ENCODE results near the gene COLEC12. TPM values are rescaled to one million over a fixed set of nuclear protein-coding genes. Genes with fewer than 3 reads are reported as not detected.

The COLEC12 gene
- total and polyA plus RNA-seq, 10 of the 15 experiments (the other 5 are each of a cell fraction or from before 2014, with no cell fraction given) = 0.04 to 0.05 TPM; not detected in 8

DNA sequence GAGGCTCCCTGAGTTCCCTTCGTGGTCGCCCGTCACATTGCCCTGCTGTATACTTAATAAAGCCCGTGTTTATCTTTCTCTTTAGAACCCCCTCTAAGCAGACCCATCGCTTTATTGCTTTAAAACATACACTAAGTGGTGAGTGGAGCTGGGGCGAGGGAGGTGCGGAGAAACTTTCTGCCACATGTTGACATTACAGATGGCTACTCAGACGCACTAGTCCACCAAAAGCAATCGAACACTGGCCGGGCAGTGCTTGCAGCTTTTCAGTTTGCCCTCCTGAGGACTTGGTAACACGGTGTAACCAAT lies 859 bp upstream of the COLEC12 start:
- H3K4me1 ChIP-seq (ENCODE audit: control insufficient read depth, insufficient read depth, low read length) = peaks cover 2% of the 10 kb centered on the region; the same call in 1 of the 2 replicates
- H3K4me3 ChIP-seq = no peak overlapping the region
- no peak overlapping the region for H2AFZ ChIP-seq (ENCODE audit: control insufficient read depth, low read depth, low read length)
- ChIA-PET SMC1A (ENCODE audit: uncharacterized antibody, unreplicated experiment) (no interaction called here), RAD21 (ENCODE audit: unreplicated experiment) (no interaction called here), CTCF (no interaction called here), POLR2A (no interaction called here)
- no peak overlapping the region for H3K9ac ChIP-seq (ENCODE audit: control insufficient read depth, insufficient read depth, low read length)
- peaks cover 5 to 10% of the 10 kb centered on the region in 2 experiments; a peak in 2 of 4 replicates for H3K27me3 ChIP-seq (replicated peaks in 1 of 2; ENCODE audit: control insufficient read depth in 2 of 2, insufficient read depth in 2 of 2, low read length in 1 of 2)
- ATAC-seq = no peak
- no peak for FAIRE-seq
- in situ Hi-C loops (cut with MboI) = no loop called here
- no peaks in the 10 kb centered on the region for H3K9me3 ChIP-seq (replicated peaks; ENCODE audit: control insufficient read depth, insufficient read depth, low read length)
- DNase-seq (ENCODE audit: low read depth, low spot score) = no peak
- H3K79me2 ChIP-seq (ENCODE audit: control insufficient read depth, insufficient read depth, low read length) = no peaks in the 10 kb centered on the region
- H3K27ac ChIP-seq (ENCODE audit: control insufficient read depth, insufficient read depth) = no peak overlapping the region
- no peak overlapping the region for H3K4me2 ChIP-seq (ENCODE audit: control insufficient read depth, insufficient read depth)
- H3K36me3 ChIP-seq (ENCODE audit: control insufficient read depth in 2 of 2, insufficient read depth in 2 of 2, low read length in 1 of 2) = no peaks in the 10 kb centered on the region
- H4K20me1 ChIP-seq (ENCODE audit: control insufficient read depth, insufficient read depth) = no peaks in the 10 kb centered on the region
- WGBS (ENCODE audit: insufficient coverage, insufficient replicate concordance, low lambda C conversion rate, missing lambda C conversion rate) = 55% methylated on average over 11 of the region's 11 CpGs
- intact Hi-C loops (cut with micrococcal nuclease; ENCODE audit: unreplicated experiment) = no loop called here
- BruUV-seq (replicated peaks) = no TSS peak
- TF ChIP-seq, protein P1, sequence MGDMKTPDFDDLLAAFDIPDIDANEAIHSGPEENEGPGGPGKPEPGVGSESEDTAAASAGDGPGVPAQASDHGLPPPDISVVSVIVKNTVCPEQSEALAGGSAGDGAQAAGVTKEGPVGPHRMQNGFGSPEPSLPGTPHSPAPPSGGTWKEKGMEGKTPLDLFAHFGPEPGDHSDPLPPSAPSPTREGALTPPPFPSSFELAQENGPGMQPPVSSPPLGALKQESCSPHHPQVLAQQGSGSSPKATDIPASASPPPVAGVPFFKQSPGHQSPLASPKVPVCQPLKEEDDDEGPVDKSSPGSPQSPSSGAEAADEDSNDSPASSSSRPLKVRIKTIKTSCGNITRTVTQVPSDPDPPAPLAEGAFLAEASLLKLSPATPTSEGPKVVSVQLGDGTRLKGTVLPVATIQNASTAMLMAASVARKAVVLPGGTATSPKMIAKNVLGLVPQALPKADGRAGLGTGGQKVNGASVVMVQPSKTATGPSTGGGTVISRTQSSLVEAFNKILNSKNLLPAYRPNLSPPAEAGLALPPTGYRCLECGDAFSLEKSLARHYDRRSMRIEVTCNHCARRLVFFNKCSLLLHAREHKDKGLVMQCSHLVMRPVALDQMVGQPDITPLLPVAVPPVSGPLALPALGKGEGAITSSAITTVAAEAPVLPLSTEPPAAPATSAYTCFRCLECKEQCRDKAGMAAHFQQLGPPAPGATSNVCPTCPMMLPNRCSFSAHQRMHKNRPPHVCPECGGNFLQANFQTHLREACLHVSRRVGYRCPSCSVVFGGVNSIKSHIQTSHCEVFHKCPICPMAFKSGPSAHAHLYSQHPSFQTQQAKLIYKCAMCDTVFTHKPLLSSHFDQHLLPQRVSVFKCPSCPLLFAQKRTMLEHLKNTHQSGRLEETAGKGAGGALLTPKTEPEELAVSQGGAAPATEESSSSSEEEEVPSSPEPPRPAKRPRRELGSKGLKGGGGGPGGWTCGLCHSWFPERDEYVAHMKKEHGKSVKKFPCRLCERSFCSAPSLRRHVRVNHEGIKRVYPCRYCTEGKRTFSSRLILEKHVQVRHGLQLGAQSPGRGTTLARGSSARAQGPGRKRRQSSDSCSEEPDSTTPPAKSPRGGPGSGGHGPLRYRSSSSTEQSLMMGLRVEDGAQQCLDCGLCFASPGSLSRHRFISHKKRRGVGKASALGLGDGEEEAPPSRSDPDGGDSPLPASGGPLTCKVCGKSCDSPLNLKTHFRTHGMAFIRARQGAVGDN (IDR thresholded peaks at IDR 0.05) = no peak
- TF ChIP-seq, protein P2, sequence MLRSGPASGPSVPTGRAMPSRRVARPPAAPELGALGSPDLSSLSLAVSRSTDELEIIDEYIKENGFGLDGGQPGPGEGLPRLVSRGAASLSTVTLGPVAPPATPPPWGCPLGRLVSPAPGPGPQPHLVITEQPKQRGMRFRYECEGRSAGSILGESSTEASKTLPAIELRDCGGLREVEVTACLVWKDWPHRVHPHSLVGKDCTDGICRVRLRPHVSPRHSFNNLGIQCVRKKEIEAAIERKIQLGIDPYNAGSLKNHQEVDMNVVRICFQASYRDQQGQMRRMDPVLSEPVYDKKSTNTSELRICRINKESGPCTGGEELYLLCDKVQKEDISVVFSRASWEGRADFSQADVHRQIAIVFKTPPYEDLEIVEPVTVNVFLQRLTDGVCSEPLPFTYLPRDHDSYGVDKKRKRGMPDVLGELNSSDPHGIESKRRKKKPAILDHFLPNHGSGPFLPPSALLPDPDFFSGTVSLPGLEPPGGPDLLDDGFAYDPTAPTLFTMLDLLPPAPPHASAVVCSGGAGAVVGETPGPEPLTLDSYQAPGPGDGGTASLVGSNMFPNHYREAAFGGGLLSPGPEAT (IDR thresholded peaks at IDR 0.05; ENCODE audit: low read depth) = no peak
- TF ChIP-seq, protein P3, sequence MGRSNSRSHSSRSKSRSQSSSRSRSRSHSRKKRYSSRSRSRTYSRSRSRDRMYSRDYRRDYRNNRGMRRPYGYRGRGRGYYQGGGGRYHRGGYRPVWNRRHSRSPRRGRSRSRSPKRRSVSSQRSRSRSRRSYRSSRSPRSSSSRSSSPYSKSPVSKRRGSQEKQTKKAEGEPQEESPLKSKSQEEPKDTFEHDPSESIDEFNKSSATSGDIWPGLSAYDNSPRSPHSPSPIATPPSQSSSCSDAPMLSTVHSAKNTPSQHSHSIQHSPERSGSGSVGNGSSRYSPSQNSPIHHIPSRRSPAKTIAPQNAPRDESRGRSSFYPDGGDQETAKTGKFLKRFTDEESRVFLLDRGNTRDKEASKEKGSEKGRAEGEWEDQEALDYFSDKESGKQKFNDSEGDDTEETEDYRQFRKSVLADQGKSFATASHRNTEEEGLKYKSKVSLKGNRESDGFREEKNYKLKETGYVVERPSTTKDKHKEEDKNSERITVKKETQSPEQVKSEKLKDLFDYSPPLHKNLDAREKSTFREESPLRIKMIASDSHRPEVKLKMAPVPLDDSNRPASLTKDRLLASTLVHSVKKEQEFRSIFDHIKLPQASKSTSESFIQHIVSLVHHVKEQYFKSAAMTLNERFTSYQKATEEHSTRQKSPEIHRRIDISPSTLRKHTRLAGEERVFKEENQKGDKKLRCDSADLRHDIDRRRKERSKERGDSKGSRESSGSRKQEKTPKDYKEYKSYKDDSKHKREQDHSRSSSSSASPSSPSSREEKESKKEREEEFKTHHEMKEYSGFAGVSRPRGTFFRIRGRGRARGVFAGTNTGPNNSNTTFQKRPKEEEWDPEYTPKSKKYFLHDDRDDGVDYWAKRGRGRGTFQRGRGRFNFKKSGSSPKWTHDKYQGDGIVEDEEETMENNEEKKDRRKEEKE (IDR thresholded peaks at IDR 0.05) = no peak
- TF ChIP-seq SMAD1 (IDR thresholded peaks at IDR 0.05; ENCODE audit: low read depth, partially characterized antibody) (no peak), RFX5 (IDR thresholded peaks at IDR 0.05; ENCODE audit: low read depth, low read length) (no peak), YY1 (IDR thresholded peaks at IDR 0.05; ENCODE audit: low read depth, low read length) (no peak), IKZF1 (conservative IDR thresholded peaks at IDR 0.05) (no peak), LARP7 (IDR thresholded peaks at IDR 0.05) (no peak), DPF2 (IDR thresholded peaks at IDR 0.05) (no peak)
- TF ChIP-seq, protein P4, sequence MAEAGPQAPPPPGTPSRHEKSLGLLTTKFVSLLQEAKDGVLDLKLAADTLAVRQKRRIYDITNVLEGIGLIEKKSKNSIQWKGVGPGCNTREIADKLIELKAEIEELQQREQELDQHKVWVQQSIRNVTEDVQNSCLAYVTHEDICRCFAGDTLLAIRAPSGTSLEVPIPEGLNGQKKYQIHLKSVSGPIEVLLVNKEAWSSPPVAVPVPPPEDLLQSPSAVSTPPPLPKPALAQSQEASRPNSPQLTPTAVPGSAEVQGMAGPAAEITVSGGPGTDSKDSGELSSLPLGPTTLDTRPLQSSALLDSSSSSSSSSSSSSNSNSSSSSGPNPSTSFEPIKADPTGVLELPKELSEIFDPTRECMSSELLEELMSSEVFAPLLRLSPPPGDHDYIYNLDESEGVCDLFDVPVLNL (IDR thresholded peaks at IDR 0.05; ENCODE audit: low read depth, low read length) = no peak
- TF ChIP-seq, protein P5, sequence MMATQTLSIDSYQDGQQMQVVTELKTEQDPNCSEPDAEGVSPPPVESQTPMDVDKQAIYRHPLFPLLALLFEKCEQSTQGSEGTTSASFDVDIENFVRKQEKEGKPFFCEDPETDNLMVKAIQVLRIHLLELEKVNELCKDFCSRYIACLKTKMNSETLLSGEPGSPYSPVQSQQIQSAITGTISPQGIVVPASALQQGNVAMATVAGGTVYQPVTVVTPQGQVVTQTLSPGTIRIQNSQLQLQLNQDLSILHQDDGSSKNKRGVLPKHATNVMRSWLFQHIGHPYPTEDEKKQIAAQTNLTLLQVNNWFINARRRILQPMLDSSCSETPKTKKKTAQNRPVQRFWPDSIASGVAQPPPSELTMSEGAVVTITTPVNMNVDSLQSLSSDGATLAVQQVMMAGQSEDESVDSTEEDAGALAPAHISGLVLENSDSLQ (IDR thresholded peaks at IDR 0.05) = no peak
- TF ChIP-seq, protein P6, sequence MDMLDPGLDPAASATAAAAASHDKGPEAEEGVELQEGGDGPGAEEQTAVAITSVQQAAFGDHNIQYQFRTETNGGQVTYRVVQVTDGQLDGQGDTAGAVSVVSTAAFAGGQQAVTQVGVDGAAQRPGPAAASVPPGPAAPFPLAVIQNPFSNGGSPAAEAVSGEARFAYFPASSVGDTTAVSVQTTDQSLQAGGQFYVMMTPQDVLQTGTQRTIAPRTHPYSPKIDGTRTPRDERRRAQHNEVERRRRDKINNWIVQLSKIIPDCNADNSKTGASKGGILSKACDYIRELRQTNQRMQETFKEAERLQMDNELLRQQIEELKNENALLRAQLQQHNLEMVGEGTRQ (IDR thresholded peaks at IDR 0.05; ENCODE audit: borderline replicate concordance, low read depth, low read length) = no peak
- TF ChIP-seq, protein P7, sequence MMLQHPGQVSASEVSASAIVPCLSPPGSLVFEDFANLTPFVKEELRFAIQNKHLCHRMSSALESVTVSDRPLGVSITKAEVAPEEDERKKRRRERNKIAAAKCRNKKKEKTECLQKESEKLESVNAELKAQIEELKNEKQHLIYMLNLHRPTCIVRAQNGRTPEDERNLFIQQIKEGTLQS (IDR thresholded peaks at IDR 0.05; ENCODE audit: borderline replicate concordance, extremely low read depth, low read depth, low read length) = no peak

All from GM12878 (cell line).